Cardiac fibroblast (primary cell): Measurements from ENCODE around the gene FAM107B.
A peak's percentile ranks its signal among the peaks of the same experiment; 100 is the strongest.

ENCODE experiments used
- DNase-seq, 2 donors: peaks; one replicate each; pipeline versions ENCODE4 v3.0.0 to v3.0.0-alpha.2; 2010; ENCODE audit warnings: low read depth in 2 of 2
- H3K4me3 ChIP-seq, 2 donors: replicated peaks in 1 of 2; 1 replicate in 1 of 2; 2 replicates in 1 of 2; pipeline ENCODE4 v1.5.1; 2011; ENCODE audit warnings: low read depth in 2 of 2, low read length in 2 of 2, mild to moderate bottlenecking in 2 of 2, moderate library complexity in 1 of 2
- TF ChIP-seq, protein P1 (sequence below): IDR thresholded peaks from one replicate; pipeline ENCODE4 v1.5.1; 2011; ENCODE audit warnings: low read depth, mild to moderate bottlenecking, low read length, inconsistent platforms

The FAM107B gene

DNA sequence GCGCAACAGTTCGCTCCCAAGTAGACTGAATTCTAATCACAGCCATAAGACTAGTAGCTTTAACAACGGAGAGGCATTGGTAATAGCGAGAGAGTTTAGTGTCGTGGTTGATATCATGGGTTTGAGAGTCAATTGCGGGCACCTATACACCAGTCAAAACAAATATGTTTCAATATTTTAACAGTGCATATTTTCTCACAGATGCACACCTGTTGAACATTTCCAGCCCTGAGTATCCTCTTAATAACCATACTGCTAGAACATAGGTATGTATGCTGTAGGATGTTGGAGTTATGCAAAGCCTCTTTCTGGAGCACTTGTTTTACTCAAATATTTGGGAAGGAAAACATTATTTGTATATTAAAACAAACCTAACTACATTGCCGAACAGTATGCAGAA, 92.9 kb downstream of the FAM107B start:
- no peak for DNase-seq
- TF ChIP-seq, protein P1, sequence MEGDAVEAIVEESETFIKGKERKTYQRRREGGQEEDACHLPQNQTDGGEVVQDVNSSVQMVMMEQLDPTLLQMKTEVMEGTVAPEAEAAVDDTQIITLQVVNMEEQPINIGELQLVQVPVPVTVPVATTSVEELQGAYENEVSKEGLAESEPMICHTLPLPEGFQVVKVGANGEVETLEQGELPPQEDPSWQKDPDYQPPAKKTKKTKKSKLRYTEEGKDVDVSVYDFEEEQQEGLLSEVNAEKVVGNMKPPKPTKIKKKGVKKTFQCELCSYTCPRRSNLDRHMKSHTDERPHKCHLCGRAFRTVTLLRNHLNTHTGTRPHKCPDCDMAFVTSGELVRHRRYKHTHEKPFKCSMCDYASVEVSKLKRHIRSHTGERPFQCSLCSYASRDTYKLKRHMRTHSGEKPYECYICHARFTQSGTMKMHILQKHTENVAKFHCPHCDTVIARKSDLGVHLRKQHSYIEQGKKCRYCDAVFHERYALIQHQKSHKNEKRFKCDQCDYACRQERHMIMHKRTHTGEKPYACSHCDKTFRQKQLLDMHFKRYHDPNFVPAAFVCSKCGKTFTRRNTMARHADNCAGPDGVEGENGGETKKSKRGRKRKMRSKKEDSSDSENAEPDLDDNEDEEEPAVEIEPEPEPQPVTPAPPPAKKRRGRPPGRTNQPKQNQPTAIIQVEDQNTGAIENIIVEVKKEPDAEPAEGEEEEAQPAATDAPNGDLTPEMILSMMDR: no peak
- H3K4me3 ChIP-seq: no peak overlapping the region

DNA sequence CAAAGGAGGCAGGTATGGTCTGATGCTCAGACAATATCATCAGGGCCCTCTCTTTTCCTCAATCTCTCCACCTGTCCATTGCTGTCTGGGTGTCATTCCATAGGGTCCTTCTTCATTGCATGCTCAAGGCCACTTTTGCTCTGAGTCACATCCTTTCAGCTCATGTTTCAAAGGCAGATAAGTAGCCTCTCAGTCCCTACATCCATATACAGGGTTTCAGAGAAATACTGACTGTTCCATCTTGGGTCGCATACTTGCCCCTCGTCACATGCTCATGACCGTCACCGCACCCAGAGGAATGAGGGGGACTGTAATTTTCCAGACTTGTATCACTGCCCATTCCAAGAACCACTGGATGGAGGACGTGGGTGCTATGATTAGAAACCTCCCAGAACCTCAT, 93.4 kb downstream of the FAM107B start:
- no peak overlapping the region for H3K4me3 ChIP-seq
- DNase-seq: no peak
- TF ChIP-seq, protein P1: no peak

DNA sequence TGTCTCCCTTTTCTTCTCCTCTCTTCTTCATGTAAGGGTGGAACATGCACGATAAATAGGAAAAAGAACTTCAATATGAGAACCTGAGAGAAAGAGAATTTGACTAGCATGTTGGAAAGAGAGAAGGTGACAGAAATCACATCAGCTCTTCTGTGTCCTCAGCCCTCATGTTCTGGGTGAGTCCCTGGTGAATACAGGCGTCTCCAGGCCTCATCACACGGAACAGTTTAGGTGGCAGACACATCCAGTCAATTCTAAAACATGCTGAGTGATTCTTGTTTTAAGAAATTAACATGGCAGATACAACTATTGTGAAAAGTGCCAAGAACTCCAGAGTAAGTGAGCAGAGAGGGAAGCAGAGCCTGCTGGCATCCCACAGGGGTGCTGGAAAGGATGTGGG, 96.1 kb downstream of the FAM107B start:
- TF ChIP-seq, protein P1: no peak
- DNase-seq: no peak
- no peak overlapping the region for H3K4me3 ChIP-seq

DNA sequence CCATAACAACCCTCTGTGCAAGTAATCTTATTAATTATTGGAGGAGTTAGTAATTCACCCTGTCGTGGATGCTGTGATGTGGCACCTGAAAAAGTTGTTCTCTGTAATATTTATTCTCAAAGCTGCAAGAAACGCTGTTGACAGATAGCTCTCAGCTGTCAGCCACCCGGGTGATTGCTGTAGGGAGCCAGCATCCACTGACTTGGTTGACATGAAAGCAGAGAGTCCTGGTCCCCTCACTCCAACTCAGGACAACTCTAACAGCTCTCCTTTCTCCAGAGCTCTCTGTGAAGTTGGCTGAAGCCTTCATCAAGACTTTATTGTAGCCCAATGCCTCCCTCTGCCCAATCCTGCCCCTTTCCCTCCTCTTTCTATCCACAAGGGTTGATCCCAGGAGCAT, 98.0 kb downstream of the FAM107B start:
- TF ChIP-seq, protein P1: no peak
- DNase-seq: no peak
- no peak overlapping the region for H3K4me3 ChIP-seq

DNA sequence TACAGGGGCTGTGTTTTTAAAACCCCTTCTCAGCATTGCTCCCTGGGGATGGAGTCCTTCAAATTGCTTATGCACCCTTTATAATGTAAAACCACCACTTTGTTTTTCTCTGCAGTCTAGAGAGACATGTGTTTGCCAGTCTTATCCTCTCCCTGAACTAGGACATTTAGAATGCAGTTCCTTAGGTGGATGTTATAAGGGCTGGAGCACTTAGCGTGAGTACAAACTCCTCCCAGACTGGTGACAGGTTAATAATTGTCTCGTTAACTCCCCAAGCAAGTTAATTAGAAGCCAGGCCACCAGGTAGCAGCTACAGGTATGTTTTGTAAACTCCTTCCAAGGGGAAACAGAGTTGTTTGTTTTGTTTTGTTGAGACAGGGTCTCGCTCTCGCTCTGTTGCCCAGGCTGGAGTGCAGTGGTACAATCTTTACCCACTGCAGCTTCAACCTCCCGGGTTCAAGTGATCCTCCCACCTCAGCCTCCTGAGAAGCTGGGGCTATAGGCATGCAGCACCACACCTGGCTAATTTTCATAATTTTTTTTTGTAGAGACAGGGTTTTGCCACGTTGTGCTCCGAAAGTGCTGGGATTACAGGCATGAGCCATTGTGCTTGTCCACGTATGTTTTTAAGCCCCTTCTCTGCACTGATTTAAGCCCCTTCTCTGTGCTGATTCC, 100.2 kb downstream of the FAM107B start:
- TF ChIP-seq, protein P1: no peak
- no peak for DNase-seq
- H3K4me3 ChIP-seq: no peak overlapping the region

DNA sequence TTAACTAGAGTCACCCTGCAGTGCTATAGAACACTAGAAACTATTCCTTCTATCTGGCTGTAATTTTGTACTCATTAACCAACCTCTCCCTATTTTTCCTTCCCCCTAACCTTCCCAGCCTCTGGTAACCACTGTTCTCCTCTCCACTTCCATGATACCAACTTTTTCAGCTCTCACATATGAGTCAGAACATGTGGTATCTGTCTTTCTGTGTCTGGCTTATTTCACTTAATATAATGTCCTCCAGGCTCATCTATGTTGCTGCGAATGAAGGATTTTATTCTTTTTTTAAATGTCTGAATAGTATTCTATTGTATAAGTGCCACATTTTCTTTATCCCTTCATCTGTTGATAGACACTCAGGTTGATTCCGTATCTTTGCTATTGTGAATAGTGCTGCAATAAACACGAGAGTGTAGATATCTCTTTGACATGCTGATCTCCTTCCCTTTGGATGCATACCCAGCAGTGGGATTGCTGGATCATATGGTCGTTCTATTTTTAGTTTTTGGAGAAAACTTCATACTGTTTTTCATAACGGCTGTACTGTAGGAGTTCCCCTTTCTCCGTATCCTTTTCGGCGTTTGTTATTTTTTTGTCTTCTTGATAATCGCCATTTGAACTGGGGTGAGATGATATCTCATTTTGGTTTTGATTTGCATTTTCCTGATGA, 101.4 kb downstream of the FAM107B start:
- TF ChIP-seq, protein P1: no peak
- no peak overlapping the region for H3K4me3 ChIP-seq
- peak in 1 of 2 donors; percentile 20 for DNase-seq
